HG03135 (cell line): Measurements from ENCODE around the gene EPYC.

Experiments
- ATAC-seq: cut with Tn5 transposase; IDR thresholded peaks from one replicate; pipeline ENCODE4 v1.9.1; 2021; ENCODE audit warnings: mild to moderate bottlenecking, moderate library complexity; ENCODE audit not compliant: unreplicated experiment

Gene EPYC

GRCh38 chr12:90915353-90915752, 89.4 kb downstream of the EPYC start:
- no peak for ATAC-seq
